HG03025 (cell line): ENCODE data around the gene SORD.
"Not testable (repeated sequence)": the region's sequence is repeated elsewhere in the genome, so short reads cannot be mapped to it uniquely, and the experiment has no call there.

Source experiments
- ATAC-seq: cut with Tn5 transposase; IDR thresholded peaks from one replicate; pipeline ENCODE4 v1.9.1; 2021; ENCODE audit warnings: mild to moderate bottlenecking, moderate library complexity; ENCODE audit not compliant: unreplicated experiment, low FRiP score

The SORD gene

DNA sequence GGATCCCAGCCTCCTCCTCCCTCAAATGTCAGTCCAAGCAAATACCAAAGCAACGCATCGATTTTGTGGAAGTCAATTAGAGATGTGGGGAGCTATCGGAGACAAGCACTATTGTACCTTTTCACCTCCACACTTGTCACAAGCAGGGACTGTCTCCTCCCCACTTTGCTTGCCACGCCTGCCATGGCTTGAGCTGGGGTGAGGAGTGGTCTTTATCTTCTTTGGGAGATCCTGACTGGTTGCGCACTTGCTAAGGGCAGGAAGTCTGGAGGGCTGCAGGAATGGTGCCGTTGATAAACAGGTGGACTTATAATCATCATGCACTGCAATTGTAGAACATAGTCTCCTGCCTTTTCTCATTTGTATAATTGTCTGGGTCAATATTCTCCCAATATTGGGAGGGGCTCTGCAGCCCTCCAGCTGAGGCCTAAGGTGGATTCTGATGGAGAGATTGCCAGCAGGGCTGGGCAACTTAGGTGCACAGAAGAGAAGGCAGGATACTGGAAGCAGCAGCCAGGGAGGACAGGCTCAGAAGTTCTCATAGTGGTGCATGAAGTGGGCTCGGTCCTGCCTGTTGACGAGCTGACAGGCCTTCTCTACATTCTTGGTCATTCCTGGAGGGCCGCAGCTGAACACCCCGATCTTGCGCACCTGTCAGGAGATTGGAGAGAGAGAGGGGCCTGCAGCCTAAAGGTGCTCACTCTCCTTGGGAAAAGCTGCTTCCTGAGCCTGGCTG, 70.8 kb downstream of the SORD start:
- ATAC-seq: no peak

DNA sequence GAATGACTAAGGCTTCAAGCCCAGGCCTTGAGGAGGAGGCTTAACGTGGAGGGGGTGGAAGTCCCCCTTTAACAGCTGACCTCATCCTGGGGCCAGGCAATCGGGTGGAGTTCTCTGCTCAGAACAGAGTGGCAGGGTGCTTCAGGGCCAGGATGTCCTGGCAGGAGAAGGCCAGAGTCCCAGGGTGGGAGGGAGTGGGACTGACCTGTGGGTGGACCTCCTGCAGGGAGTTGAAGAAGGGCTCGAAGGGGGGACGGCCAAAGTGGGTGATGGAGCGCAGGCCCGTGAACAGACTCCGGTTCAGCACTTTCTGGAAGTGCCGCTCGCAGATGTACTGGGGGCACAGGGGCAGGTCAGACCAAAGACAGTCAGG, 71.3 kb downstream of the SORD start:
- ATAC-seq: no peak

GRCh38 chr15:45095661-45096060, 72.7 kb downstream of the SORD start:
- ATAC-seq: no peak

DNA sequence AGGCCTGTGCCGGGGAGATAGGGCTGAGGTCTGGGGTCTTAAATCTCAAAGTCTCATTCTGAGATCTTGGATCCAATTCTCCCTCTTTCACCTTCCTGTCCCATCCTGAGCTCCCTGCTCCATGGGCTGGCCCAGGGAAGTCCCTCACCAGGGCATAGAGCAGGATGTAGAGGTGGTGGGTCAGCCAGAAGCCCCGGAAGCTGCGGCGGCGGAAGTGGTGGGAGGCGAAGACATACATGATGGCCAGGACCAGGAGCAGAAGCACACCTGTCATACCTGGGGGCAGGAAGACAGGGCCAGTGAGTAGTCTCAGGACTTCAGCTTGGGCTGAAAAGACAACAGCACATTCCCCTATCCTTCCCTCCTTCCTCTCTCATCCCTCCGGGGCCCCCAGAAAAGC, 74.5 kb downstream of the SORD start:
- ATAC-seq: no peak

GRCh38 chr15:45099549-45100165, 76.7 kb downstream of the SORD start:
- no peak for ATAC-seq

- ATAC-seq: no peak
Measured at GRCh38 chr15:45100884-45101625, 78.1 kb downstream of the SORD start.

- ATAC-seq: no peak
Measured at GRCh38 chr15:45101749-45102148, 78.8 kb downstream of the SORD start.

- no peak for ATAC-seq
Measured at GRCh38 chr15:45102226-45102625, 79.2 kb downstream of the SORD start.

GRCh38 chr15:45104170-45104569, 81.2 kb downstream of the SORD start:
- not testable (repeated sequence) for ATAC-seq

DNA sequence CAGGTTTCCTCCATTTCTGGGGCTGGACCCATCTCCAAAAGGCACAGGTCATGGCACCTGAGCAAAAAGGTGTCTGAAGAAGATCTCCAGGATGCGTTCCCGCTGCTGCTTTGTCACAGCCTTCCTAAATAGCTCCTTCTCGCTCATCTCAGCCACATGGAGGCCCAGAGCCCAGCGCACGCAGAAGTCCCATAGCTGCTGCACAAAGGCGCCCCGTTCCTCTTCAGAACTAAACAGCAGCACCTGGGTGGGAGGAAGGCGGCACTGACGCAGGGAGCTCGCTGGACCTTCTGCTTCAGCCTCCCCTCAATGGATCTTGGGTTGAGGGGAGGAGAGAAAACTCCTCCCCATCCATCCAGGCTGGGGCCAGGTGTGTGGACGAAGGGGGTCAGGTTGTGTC, 82.6 kb downstream of the SORD start:
- ATAC-seq: no peak

GRCh38 chr15:45106002-45106790, 83.2 kb downstream of the SORD start:
- no peak for ATAC-seq

- no peak for ATAC-seq
Measured at GRCh38 chr15:45107941-45108630, 85.1 kb downstream of the SORD start.

GRCh38 chr15:45110256-45110820, 87.3 kb downstream of the SORD start:
- no peak for ATAC-seq

DNA sequence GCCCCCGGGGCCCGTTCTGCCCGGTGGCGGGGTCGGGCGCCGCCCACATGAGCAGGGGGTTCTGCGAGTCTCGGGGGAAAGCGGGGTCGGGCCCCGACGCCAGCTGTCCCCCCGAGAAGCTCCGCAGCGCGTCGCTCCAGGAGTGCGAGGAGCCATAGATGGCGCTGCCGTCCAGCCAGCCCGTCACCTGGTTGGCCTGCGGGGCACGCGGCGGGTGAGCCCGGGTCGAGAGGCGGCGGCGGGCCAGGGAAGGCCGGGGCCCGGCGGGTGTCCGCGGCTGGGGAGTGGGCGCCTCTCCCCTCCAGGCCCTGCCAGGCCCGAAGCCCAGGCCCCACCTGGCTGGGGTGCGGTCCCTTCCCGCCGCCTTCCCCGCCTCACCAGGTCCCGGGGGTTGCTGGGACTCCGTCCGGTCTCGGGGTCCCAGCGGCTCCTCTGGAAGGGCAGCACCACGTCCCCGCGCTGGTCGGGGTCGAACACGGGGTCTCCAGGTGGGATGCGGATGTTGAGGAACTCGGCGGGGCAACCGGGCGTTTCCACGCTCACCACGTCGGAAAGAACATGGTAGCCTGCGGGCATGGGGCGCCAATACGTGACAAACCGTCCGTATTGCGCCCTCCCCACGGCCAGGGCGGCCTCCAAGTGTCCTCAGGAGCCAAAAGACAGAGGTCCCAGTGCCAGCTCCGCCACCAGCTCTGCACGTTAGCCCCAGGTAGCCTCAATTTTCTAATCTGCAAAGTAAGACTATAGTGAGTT, 88.6 kb downstream of the SORD start:
- no peak for ATAC-seq

DNA sequence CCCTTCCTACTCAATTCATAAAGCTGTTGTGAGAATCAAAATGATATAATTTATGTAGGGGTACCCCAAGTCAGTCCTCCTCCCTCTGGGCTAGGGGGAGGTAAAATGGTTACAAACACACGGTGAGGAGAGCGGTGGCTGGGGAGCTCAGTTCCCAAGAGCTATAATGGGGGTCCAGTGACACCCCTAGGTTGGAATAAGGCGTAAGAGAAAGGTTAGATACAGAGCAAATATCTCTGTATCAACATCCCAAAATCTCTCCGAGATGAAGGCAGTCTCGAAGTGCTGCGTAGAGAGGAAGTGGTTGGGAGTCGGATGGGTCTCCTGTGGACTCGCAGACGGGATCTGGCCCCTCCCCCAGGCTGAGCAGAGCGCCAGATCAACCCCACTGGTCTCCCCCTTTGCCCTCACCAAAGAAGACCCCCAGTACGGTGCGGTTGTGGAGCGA, 89.2 kb downstream of the SORD start:
- ATAC-seq: no peak

DNA sequence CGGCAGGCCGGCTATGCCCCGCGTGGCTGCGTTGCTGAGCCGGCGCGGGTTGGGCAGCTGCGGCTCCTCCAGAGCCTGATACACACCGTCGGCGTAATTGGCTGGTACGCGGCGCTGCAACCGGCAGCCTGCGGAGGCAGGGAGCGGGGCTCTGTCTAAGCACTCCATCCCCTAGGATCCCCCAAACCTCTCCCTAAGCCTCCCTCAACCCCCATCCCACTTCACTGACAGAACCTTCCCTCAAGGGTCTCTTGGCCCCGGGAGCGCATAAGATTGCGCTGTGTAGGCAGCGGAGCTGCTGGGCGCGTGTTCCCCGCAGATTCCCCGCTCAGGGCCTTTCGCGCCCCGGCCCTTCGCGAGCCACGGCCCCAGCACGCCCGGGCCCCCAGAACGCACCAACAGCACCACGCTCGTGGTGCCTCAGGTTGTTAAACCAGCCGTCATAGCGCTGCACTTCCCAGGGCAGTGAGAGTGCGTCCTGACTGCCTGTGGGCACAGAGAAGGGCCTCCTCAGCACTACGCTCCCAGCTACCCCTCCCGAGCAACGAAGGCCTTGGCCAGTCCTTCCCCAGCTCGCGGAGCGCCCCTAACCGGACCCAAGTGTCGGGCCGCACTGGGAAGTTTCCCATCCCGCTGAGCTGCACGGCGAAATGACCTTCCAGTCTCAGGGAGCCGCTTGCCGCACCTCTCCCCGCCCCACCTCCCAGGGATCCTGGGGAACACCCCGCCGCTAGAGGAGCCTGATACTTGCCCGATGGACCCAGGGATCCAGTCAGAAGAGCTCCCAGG, 89.8 kb downstream of the SORD start:
- ATAC-seq: no peak

DNA sequence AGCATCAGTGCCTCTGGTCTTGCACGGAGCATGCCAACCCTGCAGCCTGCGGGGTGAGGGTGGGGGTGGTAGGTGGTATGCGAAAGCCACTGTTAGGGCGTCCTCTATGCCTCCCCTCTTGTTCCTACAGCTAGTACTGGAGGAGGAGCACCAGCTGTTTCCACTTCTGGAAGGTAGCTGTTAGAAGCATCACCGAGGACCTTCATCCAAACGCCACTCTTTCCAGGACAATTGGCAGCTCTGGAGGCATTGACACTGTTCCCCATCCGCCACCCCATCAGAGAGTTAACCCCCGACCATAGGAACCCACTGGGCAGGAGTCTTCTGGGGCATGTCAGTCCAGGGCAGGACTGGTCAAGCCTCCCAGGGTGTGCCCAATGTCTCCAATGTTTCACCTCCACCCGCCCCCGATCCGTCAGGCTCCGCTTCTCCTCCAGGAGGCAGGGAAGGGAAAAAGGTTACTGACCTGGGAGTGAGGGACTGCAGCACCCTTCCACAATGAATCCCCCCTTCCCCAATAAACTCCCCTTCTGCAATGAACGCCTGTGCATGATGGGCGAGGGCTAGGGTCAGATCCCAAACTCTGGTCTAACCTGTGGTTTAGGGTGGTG, 90.5 kb downstream of the SORD start:
- no peak for ATAC-seq
